ENCODE data around the gene HSPA4L. TPM values are rescaled to one million over a fixed set of nuclear protein-coding genes. Genes with fewer than 3 reads are reported as not detected.

HSPA4L gene
- total and polyA plus RNA-seq, 5 donors from 2014 or later: not detected

- peaks cover 10% of the 10 kb centered on the region for H3K4me1 ChIP-seq (ENCODE audit: control insufficient read depth, insufficient read depth, low read length, poor library complexity, severe bottlenecking)
- no peaks in the 10 kb centered on the region for H3K36me3 Mint-ChIP-seq
- no peak for ATAC-seq (ENCODE audit: low read depth in 2 of 2)
- H3K9me3 Mint-ChIP-seq: peaks cover 0 to 5% (median 0%) of the 10 kb centered on the region in 7 donors
- no peak overlapping the region for H3K4me3 ChIP-seq (ENCODE audit: low read depth, low read length)
- H3K27me3 ChIP-seq (ENCODE audit: control insufficient read depth, insufficient read depth, low read length): peaks cover 45% of the 10 kb centered on the region
- no peak overlapping the region for H3K4me3 Mint-ChIP-seq
- H3K9me3 ChIP-seq (ENCODE audit: control insufficient read depth in 2 of 2, low read length in 2 of 2): no peaks in the 10 kb centered on the region
- no peak for DNase-seq
- peaks cover 1 to 9% (median 6%) of the 10 kb centered on the region in 4 donors for H3K4me1 Mint-ChIP-seq
- no peak overlapping the region for H3K27ac Mint-ChIP-seq
- H3K27ac ChIP-seq (ENCODE audit: insufficient read depth, low read length, poor library complexity, severe bottlenecking): no peak overlapping the region
- no peaks in the 10 kb centered on the region for H3K36me3 ChIP-seq (ENCODE audit: control insufficient read depth, insufficient read depth, low read length)
- H3K27me3 Mint-ChIP-seq: peaks cover 67% of the 10 kb centered on the region
These were observed 4.6 kb upstream of the HSPA4L start for GRCh38 chr4:127777487-127777886.

- no peak overlapping the region for H3K4me3 ChIP-seq (ENCODE audit: low read depth, low read length)
- Mint-ChIP-seq H3K4me3 (peak overlapping the region in 1 of 4 donors; percentile 28), H3K4me1 (peaks cover 5 to 15% (median 10%) of the 10 kb centered on the region in 4 donors), H3K36me3 (no peaks in the 10 kb centered on the region), H3K27me3 (peaks cover 69% of the 10 kb centered on the region), H3K27ac (no peak overlapping the region), H3K9me3 (peaks cover 0 to 5% (median 0%) of the 10 kb centered on the region in 7 donors)
- DNase-seq (no peak), ATAC-seq (ENCODE audit: low read depth in 2 of 2) (no peak)
- H3K27ac ChIP-seq (ENCODE audit: insufficient read depth, low read length, poor library complexity, severe bottlenecking): no peak overlapping the region
- H3K4me1 ChIP-seq (ENCODE audit: control insufficient read depth, insufficient read depth, low read length, poor library complexity, severe bottlenecking): peaks cover 15% of the 10 kb centered on the region
- no peaks in the 10 kb centered on the region for H3K9me3 ChIP-seq (ENCODE audit: control insufficient read depth in 2 of 2, low read length in 2 of 2)
- peaks cover 48% of the 10 kb centered on the region for H3K27me3 ChIP-seq (ENCODE audit: control insufficient read depth, insufficient read depth, low read length)
- no peaks in the 10 kb centered on the region for H3K36me3 ChIP-seq (ENCODE audit: control insufficient read depth, insufficient read depth, low read length)
These were observed 4.0 kb upstream of the HSPA4L start for GRCh38 chr4:127778102-127778501.

- H3K9me3 ChIP-seq (ENCODE audit: control insufficient read depth in 2 of 2, low read length in 2 of 2): no peaks in the 10 kb centered on the region
- Mint-ChIP-seq H3K9me3 (peaks cover 0 to 8% (median 0%) of the 10 kb centered on the region in 7 donors), H3K4me3 (peak overlapping the region in 3 of 4 donors; percentile 39 to 89 (median 62)), H3K36me3 (no peaks in the 10 kb centered on the region), H3K27ac (no peak overlapping the region), H3K4me1 (peaks cover 5 to 18% (median 10%) of the 10 kb centered on the region in 4 donors), H3K27me3 (peaks cover 78% of the 10 kb centered on the region)
- no peaks in the 10 kb centered on the region for H3K36me3 ChIP-seq (ENCODE audit: control insufficient read depth, insufficient read depth, low read length)
- peaks cover 63% of the 10 kb centered on the region for H3K27me3 ChIP-seq (ENCODE audit: control insufficient read depth, insufficient read depth, low read length)
- ATAC-seq (ENCODE audit: low read depth in 2 of 2): no peak
- H3K4me1 ChIP-seq (ENCODE audit: control insufficient read depth, insufficient read depth, low read length, poor library complexity, severe bottlenecking): peaks cover 15% of the 10 kb centered on the region
- H3K27ac ChIP-seq (ENCODE audit: insufficient read depth, low read length, poor library complexity, severe bottlenecking): no peak overlapping the region
- H3K4me3 ChIP-seq (ENCODE audit: low read depth, low read length): no peak overlapping the region
- DNase-seq: no peak
These were observed 1.5 kb upstream of the HSPA4L start for GRCh38 chr4:127780598-127780997.

- Histone ChIP-seq H3K27me3 (ENCODE audit: control insufficient read depth, insufficient read depth, low read length) (peaks cover 60% of the 10 kb centered on the region), H3K36me3 (ENCODE audit: control insufficient read depth, insufficient read depth, low read length) (no peaks in the 10 kb centered on the region), H3K9me3 (ENCODE audit: control insufficient read depth in 2 of 2, low read length in 2 of 2) (no peaks in the 10 kb centered on the region), H3K27ac (ENCODE audit: insufficient read depth, low read length, poor library complexity, severe bottlenecking) (no peak overlapping the region), H3K4me3 (ENCODE audit: low read depth, low read length) (no peak overlapping the region), H3K4me1 (ENCODE audit: control insufficient read depth, insufficient read depth, low read length, poor library complexity, severe bottlenecking) (peaks cover 15% of the 10 kb centered on the region)
- Mint-ChIP-seq H3K36me3 (no peaks in the 10 kb centered on the region), H3K27ac (peak overlapping the region in 2 of 3 donors; percentile 61 to 63), H3K27me3 (peaks cover 77% of the 10 kb centered on the region), H3K4me1 (peaks cover 5 to 18% (median 10%) of the 10 kb centered on the region in 4 donors), H3K9me3 (peaks cover 0 to 8% (median 0%) of the 10 kb centered on the region in 7 donors), H3K4me3 (peak overlapping the region in 3 of 4 donors; percentile 65 to 96 (median 89))
- DNase-seq: peak in 2 of 3 donors; percentile 5 to 22
- peak; percentile 18 to 52 for ATAC-seq (ENCODE audit: low read depth in 2 of 2)
These were observed 660 bp upstream of the HSPA4L start for GRCh38 chr4:127781300-127782024.

- ATAC-seq (ENCODE audit: low read depth in 2 of 2): no peak
- Mint-ChIP-seq H3K36me3 (no peaks in the 10 kb centered on the region), H3K27me3 (peaks cover 82% of the 10 kb centered on the region), H3K4me1 (peaks cover 5 to 18% (median 10%) of the 10 kb centered on the region in 4 donors), H3K27ac (no peak overlapping the region), H3K4me3 (peak overlapping the region in 3 of 4 donors; percentile 61 to 96 (median 65)), H3K9me3 (peaks cover 0 to 8% (median 0%) of the 10 kb centered on the region in 7 donors)
- Histone ChIP-seq H3K27ac (ENCODE audit: insufficient read depth, low read length, poor library complexity, severe bottlenecking) (no peak overlapping the region), H3K36me3 (ENCODE audit: control insufficient read depth, insufficient read depth, low read length) (no peaks in the 10 kb centered on the region), H3K4me3 (ENCODE audit: low read depth, low read length) (no peak overlapping the region), H3K27me3 (ENCODE audit: control insufficient read depth, insufficient read depth, low read length) (peaks cover 56% of the 10 kb centered on the region), H3K4me1 (ENCODE audit: control insufficient read depth, insufficient read depth, low read length, poor library complexity, severe bottlenecking) (peaks cover 15% of the 10 kb centered on the region), H3K9me3 (ENCODE audit: control insufficient read depth in 2 of 2, low read length in 2 of 2) (no peaks in the 10 kb centered on the region)
- DNase-seq: peak in 1 of 3 donors; percentile 1
These were observed 172 bp upstream of the HSPA4L start for GRCh38 chr4:127782025-127782274.

- Mint-ChIP-seq H3K4me1 (peaks cover 5 to 18% (median 10%) of the 10 kb centered on the region in 4 donors), H3K4me3 (peak overlapping the region; percentile 90 to 96 (median 90)), H3K36me3 (no peaks in the 10 kb centered on the region), H3K27ac (peak overlapping the region in 1 of 3 donors; percentile 74), H3K27me3 (peaks cover 74% of the 10 kb centered on the region), H3K9me3 (peaks cover 0 to 8% (median 0%) of the 10 kb centered on the region in 7 donors)
- no peak for ATAC-seq (ENCODE audit: low read depth in 2 of 2)
- DNase-seq: peak in 2 of 3 donors; percentile 4 to 30
- Histone ChIP-seq H3K27me3 (ENCODE audit: control insufficient read depth, insufficient read depth, low read length) (peaks cover 48% of the 10 kb centered on the region), H3K4me1 (ENCODE audit: control insufficient read depth, insufficient read depth, low read length, poor library complexity, severe bottlenecking) (peaks cover 15% of the 10 kb centered on the region), H3K9me3 (ENCODE audit: control insufficient read depth in 2 of 2, low read length in 2 of 2) (no peaks in the 10 kb centered on the region), H3K27ac (ENCODE audit: insufficient read depth, low read length, poor library complexity, severe bottlenecking) (no peak overlapping the region), H3K4me3 (ENCODE audit: low read depth, low read length) (peak overlapping the region; percentile 66), H3K36me3 (ENCODE audit: control insufficient read depth, insufficient read depth, low read length) (no peaks in the 10 kb centered on the region)
These were observed 1.1 kb downstream of the HSPA4L start for GRCh38 chr4:127783026-127783769.

GRCh38 chr4:127783955-127784770 is 2.0 kb downstream of the HSPA4L start:
- peaks cover 0 to 8% (median 0%) of the 10 kb centered on the region in 7 donors for H3K9me3 Mint-ChIP-seq
- ATAC-seq (ENCODE audit: low read depth in 2 of 2) (no peak), DNase-seq (no peak)
- H3K4me3 Mint-ChIP-seq: peak overlapping the region in 1 of 4 donors; percentile 16
- no peaks in the 10 kb centered on the region for H3K36me3 ChIP-seq (ENCODE audit: control insufficient read depth, insufficient read depth, low read length)
- H3K4me1 Mint-ChIP-seq: peaks cover 5 to 18% (median 10%) of the 10 kb centered on the region in 4 donors
- H3K27ac Mint-ChIP-seq: no peak overlapping the region
- H3K9me3 ChIP-seq (ENCODE audit: control insufficient read depth in 2 of 2, low read length in 2 of 2): no peaks in the 10 kb centered on the region
- peaks cover 43% of the 10 kb centered on the region for H3K27me3 ChIP-seq (ENCODE audit: control insufficient read depth, insufficient read depth, low read length)
- no peaks in the 10 kb centered on the region for H3K36me3 Mint-ChIP-seq
- H3K27me3 Mint-ChIP-seq: peaks cover 65% of the 10 kb centered on the region
- no peak overlapping the region for H3K27ac ChIP-seq (ENCODE audit: insufficient read depth, low read length, poor library complexity, severe bottlenecking)
- no peak overlapping the region for H3K4me3 ChIP-seq (ENCODE audit: low read depth, low read length)
- H3K4me1 ChIP-seq (ENCODE audit: control insufficient read depth, insufficient read depth, low read length, poor library complexity, severe bottlenecking): peaks cover 15% of the 10 kb centered on the region
